GM23338 (cell line): Measurements from ENCODE around the gene CUX1. TPM values are rescaled to one million over a fixed set of nuclear protein-coding genes. Genes with fewer than 3 reads are reported as not detected.

ENCODE experiments used
- ATAC-seq: fragments of 200-7000 bp; cut with Tn5 transposase; 3 replicates; pipeline ENCODE4 v1.9.1; 2020
- DNase-seq: peaks from one replicate; pipeline ENCODE4 v3.0.0-alpha.2; 2015; ENCODE audit warnings: low spot score
- H2AFZ ChIP-seq: fragments of 200-600 bp; sonication (generic); 2 replicates; pipeline ENCODE4 v1.8.0; 2016; ENCODE audit warnings: antibody characterized with exemption, mild to moderate bottlenecking, moderate library complexity
- H3F3A ChIP-seq: fragments of 200-600 bp; sonication (generic); replicated peaks from 2 replicates; pipeline ENCODE4 v1.8.0; 2017; ENCODE audit warnings: antibody characterized with exemption, mixed run types, low read depth
- H3K27ac ChIP-seq: fragments of 200-600 bp; sonication (generic); 2 replicates; pipeline ENCODE4 v1.6.1; 2016; ENCODE audit warnings: low read depth
- H3K27me3 ChIP-seq: fragments of 200-600 bp; sonication (generic); 2 replicates; pipeline ENCODE4 v1.8.0; 2016; ENCODE audit warnings: mild to moderate bottlenecking, mixed run types, moderate library complexity; ENCODE audit not compliant: insufficient read depth
- H3K36me3 ChIP-seq: fragments of 200-600 bp; sonication (generic); 2 replicates; pipeline ENCODE4 v1.8.0; 2016; ENCODE audit warnings: mild to moderate bottlenecking; ENCODE audit not compliant: insufficient read depth
- H3K4me1 ChIP-seq: fragments of 200-600 bp; sonication (generic); 2 replicates; pipeline ENCODE4 v1.8.0; 2016; ENCODE audit warnings: mild to moderate bottlenecking, moderate library complexity; ENCODE audit not compliant: insufficient read depth
- H3K4me2 ChIP-seq: fragments of 200-600 bp; sonication (generic); 2 replicates; pipeline ENCODE4 v1.7.1; 2017; ENCODE audit warnings: mixed run types
- H3K4me3 ChIP-seq: fragments of 200-600 bp; sonication (generic); 2 replicates; pipeline ENCODE4 v1.6.1; 2016; ENCODE audit warnings: mixed run types
- H3K79me2 ChIP-seq: fragments of 200-600 bp; sonication (generic); replicated peaks from 2 replicates; pipeline ENCODE4 v1.8.0; 2017; ENCODE audit warnings: mild to moderate bottlenecking; ENCODE audit not compliant: insufficient read depth
- H3K9me2 ChIP-seq: fragments of 200-600 bp; sonication (generic); 2 replicates; pipeline ENCODE4 v1.8.0; 2017; ENCODE audit not compliant: insufficient read depth
- H4K20me1 ChIP-seq: fragments of 200-600 bp; sonication (generic); replicated peaks from 2 replicates; pipeline ENCODE4 v1.8.0; 2017; ENCODE audit warnings: mild to moderate bottlenecking; ENCODE audit not compliant: insufficient read depth
- H3K27ac Mint-ChIP-seq: 2 replicates; pipeline ENCODE4 v1.8.0; 2020; ENCODE audit warnings: inconsistent platforms, mild to moderate bottlenecking, moderate library complexity, mixed read lengths
- H3K27me3 Mint-ChIP-seq: 3 replicates; pipeline ENCODE4 v1.8.0; 2022; ENCODE audit warnings: low read depth, mild to moderate bottlenecking, moderate library complexity, mixed read lengths, inconsistent platforms; ENCODE audit not compliant: insufficient read depth, poor library complexity
- H3K36me3 Mint-ChIP-seq: 3 replicates; pipeline ENCODE4 v1.8.0; 2021; ENCODE audit warnings: low read depth, mild to moderate bottlenecking, inconsistent platforms, moderate library complexity, mixed read lengths
- H3K4me1 Mint-ChIP-seq: 3 replicates; pipeline ENCODE4 v1.8.0; 2020; ENCODE audit warnings: mild to moderate bottlenecking, inconsistent platforms, mixed read lengths
- H3K4me3 Mint-ChIP-seq: 3 replicates; pipeline ENCODE4 v1.8.0; 2021; ENCODE audit warnings: moderate library complexity, mild to moderate bottlenecking, inconsistent platforms, mixed read lengths
- H3K9me3 Mint-ChIP-seq: 3 replicates; pipeline ENCODE4 v1.8.0; 2020; ENCODE audit warnings: moderate library complexity, mild to moderate bottlenecking, inconsistent platforms, mixed read lengths
- CREB1 ChIP-seq: fragments of 250-450 bp; sonication (Bioruptor Pico); IDR thresholded peaks from 2 replicates; pipeline ENCODE4 v1.5.0; 2020; ENCODE audit warnings: low read depth, mild to moderate bottlenecking, moderate library complexity
- EZH2 ChIP-seq: fragments of 200-600 bp; sonication (generic); IDR thresholded peaks from one replicate; pipeline ENCODE4 v1.8.0; 2017; ENCODE audit warnings: antibody characterized with exemption, mild to moderate bottlenecking, low read depth; ENCODE audit not compliant: unreplicated experiment
- NANOG ChIP-seq: IDR thresholded peaks from 2 replicates; pipeline ENCODE4 v1.6.1; 2016; ENCODE audit warnings: antibody characterized with exemption, borderline replicate concordance
- POLR2AphosphoS5 ChIP-seq: IDR thresholded peaks from 2 replicates; pipeline ENCODE4 v1.6.1; 2016; ENCODE audit warnings: antibody characterized with exemption, low read depth
- STAT1 ChIP-seq: IDR thresholded peaks from one replicate; pipeline ENCODE4 v1.6.1; 2016; ENCODE audit warnings: antibody characterized with exemption; ENCODE audit not compliant: unreplicated experiment
- ZNF114 ChIP-seq: fragments of 250-450 bp; sonication (Bioruptor Pico); IDR thresholded peaks from 2 replicates; pipeline ENCODE4 v1.5.0; 2020; ENCODE audit warnings: mild to moderate bottlenecking, moderate library complexity
- polyA plus RNA-seq: library from polyadenylated mRNA; unstranded; fragments of >200 nt; fragmentation: Nextera tagmentation; extraction: Ambion mirVana; gene quantifications from 2 replicates; pipeline ENCODE4 v1.2.1, GENCODE V29; 2016
- total RNA-seq: library from RNA; depleted of rRNA; stranded (reverse); fragments of >200 nt; shearing (Covaris generic); gene quantifications from 2 replicates; pipeline ENCODE4 v1.2.3, GENCODE V29; 2014
- TF ChIP-seq, protein P1 (sequence below): IDR thresholded peaks from one replicate; pipeline ENCODE4 v1.6.1; 2018; ENCODE audit warnings: antibody characterized with exemption; ENCODE audit not compliant: unreplicated experiment
- TF ChIP-seq, protein P2 (sequence below), 2 experiments: fragments of 200-600 bp in 1 of 2; sonication (generic) in 1 of 2; conservative IDR thresholded peaks; 2 replicates each; pipeline versions ENCODE4 v1.5.1 to v1.6.1; 2016 to 2017; ENCODE audit warnings: antibody characterized with exemption in 2 of 2, low read depth in 2 of 2, mild to moderate bottlenecking in 2 of 2, moderate library complexity in 1 of 2
- TF ChIP-seq, protein P3 (sequence below): fragments of 250-450 bp; sonication (Bioruptor Pico); IDR thresholded peaks from 2 replicates; pipeline ENCODE4 v1.5.0; 2020; ENCODE audit warnings: mild to moderate bottlenecking, moderate library complexity

CUX1 gene
- total and polyA plus RNA-seq, 2 experiments from 2014 or later, result 49.9 to 64.0 TPM

DNA sequence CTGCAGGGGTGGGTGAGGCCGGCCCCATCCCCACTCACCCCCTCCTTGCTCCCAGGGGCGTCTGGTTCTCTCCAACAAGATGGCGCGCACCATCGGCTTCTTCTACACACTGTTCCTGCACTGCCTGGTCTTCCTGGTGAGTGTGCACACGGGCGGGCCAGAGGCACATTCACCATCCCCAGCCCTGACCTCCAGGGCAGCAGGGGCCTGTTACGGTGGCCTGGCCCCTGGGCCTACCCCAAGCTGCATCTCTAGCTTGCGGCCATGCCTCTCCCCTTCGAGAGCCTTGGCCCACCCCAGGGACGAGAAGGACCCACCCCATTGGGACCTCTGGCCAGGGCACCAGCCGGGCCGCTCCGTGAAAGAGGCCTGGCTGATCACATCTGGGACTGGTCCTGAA is 464.4 kb downstream of the CUX1 start:
- Mint-ChIP-seq H3K4me3 (no peak overlapping the region), H3K9me3 (no peaks in the 10 kb centered on the region; the same call in 2 of the 3 replicates), H3K4me1 (peaks cover 20% of the 10 kb centered on the region), H3K27ac (no peak overlapping the region), H3K36me3 (no peaks in the 10 kb centered on the region), H3K27me3 (peaks cover 20% of the 10 kb centered on the region)
- ATAC-seq (no peak), DNase-seq (no peak)
- H2AFZ ChIP-seq, result no peak overlapping the region
- no peak overlapping the region for H3K4me2 ChIP-seq
- no peaks in the 10 kb centered on the region for H3K36me3 ChIP-seq
- TF ChIP-seq STAT1 (no peak), NANOG (no peak), EZH2 (no peak), ZNF114 (CRISPR knock-in tag) (no peak), CREB1 (no peak), POLR2AphosphoS5 (no peak)
- TF ChIP-seq, protein P1, sequence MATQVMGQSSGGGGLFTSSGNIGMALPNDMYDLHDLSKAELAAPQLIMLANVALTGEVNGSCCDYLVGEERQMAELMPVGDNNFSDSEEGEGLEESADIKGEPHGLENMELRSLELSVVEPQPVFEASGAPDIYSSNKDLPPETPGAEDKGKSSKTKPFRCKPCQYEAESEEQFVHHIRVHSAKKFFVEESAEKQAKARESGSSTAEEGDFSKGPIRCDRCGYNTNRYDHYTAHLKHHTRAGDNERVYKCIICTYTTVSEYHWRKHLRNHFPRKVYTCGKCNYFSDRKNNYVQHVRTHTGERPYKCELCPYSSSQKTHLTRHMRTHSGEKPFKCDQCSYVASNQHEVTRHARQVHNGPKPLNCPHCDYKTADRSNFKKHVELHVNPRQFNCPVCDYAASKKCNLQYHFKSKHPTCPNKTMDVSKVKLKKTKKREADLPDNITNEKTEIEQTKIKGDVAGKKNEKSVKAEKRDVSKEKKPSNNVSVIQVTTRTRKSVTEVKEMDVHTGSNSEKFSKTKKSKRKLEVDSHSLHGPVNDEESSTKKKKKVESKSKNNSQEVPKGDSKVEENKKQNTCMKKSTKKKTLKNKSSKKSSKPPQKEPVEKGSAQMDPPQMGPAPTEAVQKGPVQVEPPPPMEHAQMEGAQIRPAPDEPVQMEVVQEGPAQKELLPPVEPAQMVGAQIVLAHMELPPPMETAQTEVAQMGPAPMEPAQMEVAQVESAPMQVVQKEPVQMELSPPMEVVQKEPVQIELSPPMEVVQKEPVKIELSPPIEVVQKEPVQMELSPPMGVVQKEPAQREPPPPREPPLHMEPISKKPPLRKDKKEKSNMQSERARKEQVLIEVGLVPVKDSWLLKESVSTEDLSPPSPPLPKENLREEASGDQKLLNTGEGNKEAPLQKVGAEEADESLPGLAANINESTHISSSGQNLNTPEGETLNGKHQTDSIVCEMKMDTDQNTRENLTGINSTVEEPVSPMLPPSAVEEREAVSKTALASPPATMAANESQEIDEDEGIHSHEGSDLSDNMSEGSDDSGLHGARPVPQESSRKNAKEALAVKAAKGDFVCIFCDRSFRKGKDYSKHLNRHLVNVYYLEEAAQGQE, result no peak
- TF ChIP-seq, protein P2, sequence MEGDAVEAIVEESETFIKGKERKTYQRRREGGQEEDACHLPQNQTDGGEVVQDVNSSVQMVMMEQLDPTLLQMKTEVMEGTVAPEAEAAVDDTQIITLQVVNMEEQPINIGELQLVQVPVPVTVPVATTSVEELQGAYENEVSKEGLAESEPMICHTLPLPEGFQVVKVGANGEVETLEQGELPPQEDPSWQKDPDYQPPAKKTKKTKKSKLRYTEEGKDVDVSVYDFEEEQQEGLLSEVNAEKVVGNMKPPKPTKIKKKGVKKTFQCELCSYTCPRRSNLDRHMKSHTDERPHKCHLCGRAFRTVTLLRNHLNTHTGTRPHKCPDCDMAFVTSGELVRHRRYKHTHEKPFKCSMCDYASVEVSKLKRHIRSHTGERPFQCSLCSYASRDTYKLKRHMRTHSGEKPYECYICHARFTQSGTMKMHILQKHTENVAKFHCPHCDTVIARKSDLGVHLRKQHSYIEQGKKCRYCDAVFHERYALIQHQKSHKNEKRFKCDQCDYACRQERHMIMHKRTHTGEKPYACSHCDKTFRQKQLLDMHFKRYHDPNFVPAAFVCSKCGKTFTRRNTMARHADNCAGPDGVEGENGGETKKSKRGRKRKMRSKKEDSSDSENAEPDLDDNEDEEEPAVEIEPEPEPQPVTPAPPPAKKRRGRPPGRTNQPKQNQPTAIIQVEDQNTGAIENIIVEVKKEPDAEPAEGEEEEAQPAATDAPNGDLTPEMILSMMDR (conservative IDR thresholded peaks at IDR 0.05; ENCODE audit: low read depth in 2 of 2), result no peak
- peaks cover 10% of the 10 kb centered on the region; the same call in 1 of the 2 replicates for H3K27me3 ChIP-seq
- H3K4me3 ChIP-seq, result no peak overlapping the region
- no peaks in the 10 kb centered on the region; the same call in 1 of the 2 replicates for H4K20me1 ChIP-seq
- H3K4me1 ChIP-seq, result peaks cover 17% of the 10 kb centered on the region; the same call in 1 of the 2 replicates
- no peak overlapping the region for H3K27ac ChIP-seq
- no peaks in the 10 kb centered on the region for H3F3A ChIP-seq
- H3K79me2 ChIP-seq, result no peaks in the 10 kb centered on the region
- no peaks in the 10 kb centered on the region for H3K9me2 ChIP-seq

DNA sequence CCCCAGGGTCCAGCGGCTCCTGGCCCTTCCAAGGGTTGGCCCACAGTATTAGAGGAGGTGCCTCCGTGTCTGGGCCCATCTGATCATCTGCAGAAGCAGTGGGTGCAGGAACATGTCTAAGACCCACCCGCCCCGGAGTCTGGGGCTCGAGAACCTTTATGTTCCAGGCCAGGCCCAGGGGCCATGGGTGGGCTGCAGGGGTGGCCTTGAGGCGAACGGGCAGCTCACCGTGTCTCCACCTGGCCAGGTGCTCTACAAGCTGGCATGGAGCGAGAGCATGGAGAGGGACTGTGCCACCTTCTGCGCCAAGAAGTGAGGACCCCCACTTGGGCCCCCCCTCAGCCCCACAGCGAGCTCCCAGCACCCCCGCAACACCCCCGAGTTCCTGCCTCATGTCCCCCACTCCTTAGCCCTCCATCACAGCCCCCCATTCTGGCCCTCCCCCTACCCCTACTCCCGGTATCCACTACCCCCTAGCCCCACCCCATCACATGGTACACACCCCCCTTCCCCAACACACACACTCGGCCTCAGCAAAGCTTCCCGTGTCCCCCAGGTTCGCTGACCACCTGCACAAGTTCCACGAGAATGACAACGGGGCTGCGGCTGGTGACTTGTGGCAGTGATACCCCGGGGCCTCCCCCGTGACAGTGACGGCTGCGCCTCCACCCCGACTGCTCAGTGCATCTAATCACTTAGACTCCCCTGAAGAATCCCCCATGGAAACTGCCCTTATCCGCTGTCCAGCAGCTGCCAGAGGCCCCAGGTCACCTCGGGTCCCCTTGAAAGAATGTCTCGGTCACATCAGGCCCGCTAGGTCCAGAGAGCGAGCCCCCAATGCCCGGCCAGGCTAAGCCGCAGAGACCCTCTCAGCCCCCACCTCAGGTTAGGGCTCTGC is 465.3 kb downstream of the CUX1 start:
- no peak overlapping the region for H3K27ac Mint-ChIP-seq
- ATAC-seq (no peak), DNase-seq (no peak)
- H4K20me1 ChIP-seq, result no peaks in the 10 kb centered on the region; the same call in 1 of the 2 replicates
- H3K27ac ChIP-seq, result no peak overlapping the region
- no peaks in the 10 kb centered on the region for H3F3A ChIP-seq
- peaks cover 20% of the 10 kb centered on the region for H3K4me1 Mint-ChIP-seq
- peaks cover 17% of the 10 kb centered on the region; the same call in 1 of the 2 replicates for H3K4me1 ChIP-seq
- H3K36me3 Mint-ChIP-seq, result no peaks in the 10 kb centered on the region
- no peaks in the 10 kb centered on the region for H3K36me3 ChIP-seq
- H3K27me3 Mint-ChIP-seq, result peaks cover 21% of the 10 kb centered on the region
- no peaks in the 10 kb centered on the region; the same call in 1 of the 2 replicates for H3K79me2 ChIP-seq
- peaks cover 10% of the 10 kb centered on the region; the same call in 1 of the 2 replicates for H3K27me3 ChIP-seq
- no peaks in the 10 kb centered on the region for H3K9me2 ChIP-seq
- H3K4me2 ChIP-seq, result no peak overlapping the region
- H2AFZ ChIP-seq, result no peak overlapping the region
- H3K4me3 ChIP-seq, result no peak overlapping the region
- H3K4me3 Mint-ChIP-seq, result no peak overlapping the region
- H3K9me3 Mint-ChIP-seq, result no peaks in the 10 kb centered on the region; the same call in 2 of the 3 replicates
- TF ChIP-seq, protein P3, sequence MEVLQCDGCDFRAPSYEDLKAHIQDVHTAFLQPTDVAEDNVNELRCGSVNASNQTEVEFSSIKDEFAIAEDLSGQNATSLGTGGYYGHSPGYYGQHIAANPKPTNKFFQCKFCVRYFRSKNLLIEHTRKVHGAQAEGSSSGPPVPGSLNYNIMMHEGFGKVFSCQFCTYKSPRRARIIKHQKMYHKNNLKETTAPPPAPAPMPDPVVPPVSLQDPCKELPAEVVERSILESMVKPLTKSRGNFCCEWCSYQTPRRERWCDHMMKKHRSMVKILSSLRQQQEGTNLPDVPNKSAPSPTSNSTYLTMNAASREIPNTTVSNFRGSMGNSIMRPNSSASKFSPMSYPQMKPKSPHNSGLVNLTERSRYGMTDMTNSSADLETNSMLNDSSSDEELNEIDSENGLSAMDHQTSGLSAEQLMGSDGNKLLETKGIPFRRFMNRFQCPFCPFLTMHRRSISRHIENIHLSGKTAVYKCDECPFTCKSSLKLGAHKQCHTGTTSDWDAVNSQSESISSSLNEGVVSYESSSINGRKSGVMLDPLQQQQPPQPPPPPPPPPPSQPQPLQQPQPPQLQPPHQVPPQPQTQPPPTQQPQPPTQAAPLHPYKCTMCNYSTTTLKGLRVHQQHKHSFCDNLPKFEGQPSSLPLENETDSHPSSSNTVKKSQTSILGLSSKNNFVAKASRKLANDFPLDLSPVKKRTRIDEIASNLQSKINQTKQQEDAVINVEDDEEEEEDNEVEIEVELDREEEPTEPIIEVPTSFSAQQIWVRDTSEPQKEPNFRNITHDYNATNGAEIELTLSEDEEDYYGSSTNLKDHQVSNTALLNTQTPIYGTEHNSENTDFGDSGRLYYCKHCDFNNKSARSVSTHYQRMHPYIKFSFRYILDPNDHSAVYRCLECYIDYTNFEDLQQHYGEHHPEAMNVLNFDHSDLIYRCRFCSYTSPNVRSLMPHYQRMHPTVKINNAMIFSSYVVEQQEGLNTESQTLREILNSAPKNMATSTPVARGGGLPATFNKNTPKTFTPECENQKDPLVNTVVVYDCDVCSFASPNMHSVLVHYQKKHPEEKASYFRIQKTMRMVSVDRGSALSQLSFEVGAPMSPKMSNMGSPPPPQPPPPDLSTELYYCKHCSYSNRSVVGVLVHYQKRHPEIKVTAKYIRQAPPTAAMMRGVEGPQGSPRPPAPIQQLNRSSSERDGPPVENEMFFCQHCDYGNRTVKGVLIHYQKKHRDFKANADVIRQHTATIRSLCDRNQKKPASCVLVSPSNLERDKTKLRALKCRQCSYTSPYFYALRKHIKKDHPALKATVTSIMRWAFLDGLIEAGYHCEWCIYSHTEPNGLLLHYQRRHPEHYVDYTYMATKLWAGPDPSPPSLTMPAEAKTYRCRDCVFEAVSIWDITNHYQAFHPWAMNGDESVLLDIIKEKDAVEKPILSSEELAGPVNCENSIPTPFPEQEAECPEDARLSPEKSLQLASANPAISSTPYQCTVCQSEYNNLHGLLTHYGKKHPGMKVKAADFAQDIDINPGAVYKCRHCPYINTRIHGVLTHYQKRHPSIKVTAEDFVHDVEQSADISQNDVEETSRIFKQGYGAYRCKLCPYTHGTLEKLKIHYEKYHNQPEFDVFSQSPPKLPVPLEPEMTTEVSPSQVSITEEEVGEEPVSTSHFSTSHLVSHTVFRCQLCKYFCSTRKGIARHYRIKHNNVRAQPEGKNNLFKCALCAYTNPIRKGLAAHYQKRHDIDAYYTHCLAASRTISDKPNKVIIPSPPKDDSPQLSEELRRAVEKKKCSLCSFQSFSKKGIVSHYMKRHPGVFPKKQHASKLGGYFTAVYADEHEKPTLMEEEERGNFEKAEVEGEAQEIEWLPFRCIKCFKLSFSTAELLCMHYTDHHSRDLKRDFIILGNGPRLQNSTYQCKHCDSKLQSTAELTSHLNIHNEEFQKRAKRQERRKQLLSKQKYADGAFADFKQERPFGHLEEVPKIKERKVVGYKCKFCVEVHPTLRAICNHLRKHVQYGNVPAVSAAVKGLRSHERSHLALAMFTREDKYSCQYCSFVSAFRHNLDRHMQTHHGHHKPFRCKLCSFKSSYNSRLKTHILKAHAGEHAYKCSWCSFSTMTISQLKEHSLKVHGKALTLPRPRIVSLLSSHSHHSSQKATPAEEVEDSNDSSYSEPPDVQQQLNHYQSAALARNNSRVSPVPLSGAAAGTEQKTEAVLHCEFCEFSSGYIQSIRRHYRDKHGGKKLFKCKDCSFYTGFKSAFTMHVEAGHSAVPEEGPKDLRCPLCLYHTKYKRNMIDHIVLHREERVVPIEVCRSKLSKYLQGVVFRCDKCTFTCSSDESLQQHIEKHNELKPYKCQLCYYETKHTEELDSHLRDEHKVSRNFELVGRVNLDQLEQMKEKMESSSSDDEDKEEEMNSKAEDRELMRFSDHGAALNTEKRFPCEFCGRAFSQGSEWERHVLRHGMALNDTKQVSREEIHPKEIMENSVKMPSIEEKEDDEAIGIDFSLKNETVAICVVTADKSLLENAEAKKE (CRISPR knock-in tag), result no peak
- no peak for TF ChIP-seq ZNF114 (CRISPR knock-in tag)
